ENCODE measurements around the gene KCTD18. TPM values are rescaled to one million over a fixed set of nuclear protein-coding genes. Genes with fewer than 3 reads are reported as not detected.

Gene KCTD18
- total RNA-seq, 1 donor from 2014 or later, result 18.5 TPM

DNA sequence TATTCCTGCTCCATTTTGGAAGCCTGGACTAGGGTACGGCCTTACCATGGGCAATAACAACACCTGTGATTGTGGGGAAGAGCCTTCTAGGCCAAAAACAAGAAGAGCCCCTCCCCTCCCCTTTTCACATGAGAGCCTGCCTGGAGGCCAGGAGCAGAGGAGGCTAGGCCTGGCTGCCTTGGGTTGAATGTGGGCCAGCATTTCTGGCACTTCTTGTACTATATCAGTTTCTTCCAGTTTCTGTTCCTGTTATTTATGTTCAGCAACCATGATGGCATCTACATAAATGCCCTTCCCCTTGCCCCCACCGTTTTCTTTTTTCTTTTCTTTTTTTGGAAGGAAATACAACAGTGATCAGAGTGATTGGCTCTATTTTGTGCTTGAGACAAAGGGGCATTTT lies 58.4 kb downstream of the KCTD18 start:
- no peak overlapping the region for H3K4me3 Mint-ChIP-seq
- TF ChIP-seq, protein P1, sequence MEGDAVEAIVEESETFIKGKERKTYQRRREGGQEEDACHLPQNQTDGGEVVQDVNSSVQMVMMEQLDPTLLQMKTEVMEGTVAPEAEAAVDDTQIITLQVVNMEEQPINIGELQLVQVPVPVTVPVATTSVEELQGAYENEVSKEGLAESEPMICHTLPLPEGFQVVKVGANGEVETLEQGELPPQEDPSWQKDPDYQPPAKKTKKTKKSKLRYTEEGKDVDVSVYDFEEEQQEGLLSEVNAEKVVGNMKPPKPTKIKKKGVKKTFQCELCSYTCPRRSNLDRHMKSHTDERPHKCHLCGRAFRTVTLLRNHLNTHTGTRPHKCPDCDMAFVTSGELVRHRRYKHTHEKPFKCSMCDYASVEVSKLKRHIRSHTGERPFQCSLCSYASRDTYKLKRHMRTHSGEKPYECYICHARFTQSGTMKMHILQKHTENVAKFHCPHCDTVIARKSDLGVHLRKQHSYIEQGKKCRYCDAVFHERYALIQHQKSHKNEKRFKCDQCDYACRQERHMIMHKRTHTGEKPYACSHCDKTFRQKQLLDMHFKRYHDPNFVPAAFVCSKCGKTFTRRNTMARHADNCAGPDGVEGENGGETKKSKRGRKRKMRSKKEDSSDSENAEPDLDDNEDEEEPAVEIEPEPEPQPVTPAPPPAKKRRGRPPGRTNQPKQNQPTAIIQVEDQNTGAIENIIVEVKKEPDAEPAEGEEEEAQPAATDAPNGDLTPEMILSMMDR (IDR thresholded peaks at IDR 0.05), result no peak

DNA sequence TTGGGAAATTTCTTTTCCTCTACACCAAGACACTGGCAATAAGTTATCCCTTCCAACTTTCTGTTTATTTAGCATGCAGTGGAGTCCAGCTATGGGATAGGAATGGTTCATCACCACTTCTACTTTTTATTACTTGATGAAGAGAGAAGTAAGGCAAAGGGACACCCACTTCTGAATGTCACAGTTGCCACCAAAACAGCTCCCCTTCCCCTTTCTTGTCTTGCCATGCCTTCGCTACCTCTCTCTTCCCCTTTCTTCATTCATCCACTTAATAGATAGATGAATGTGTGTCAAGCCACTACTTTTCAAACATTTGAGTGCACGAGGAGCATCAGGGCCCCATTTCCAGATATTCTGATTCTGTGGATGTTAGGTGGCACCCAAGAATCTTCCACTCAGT lies 59.6 kb downstream of the KCTD18 start:
- ChIA-PET CTCF (no interaction called here), POLR2A (no interaction called here)
- TF ChIP-seq, protein P1 (IDR thresholded peaks at IDR 0.05), result no peak
- Mint-ChIP-seq H3K36me3 (ENCODE audit: low read depth) (no peaks in the 10 kb centered on the region), H3K9me3 (no peaks in the 10 kb centered on the region), H3K27me3 (no peaks in the 10 kb centered on the region), H3K4me3 (no peak overlapping the region), H3K27ac (peak overlapping the region; percentile 27), H3K4me1 (peaks cover 46% of the 10 kb centered on the region)
- DNase-seq (no peak), ATAC-seq (ENCODE audit: low read depth) (no peak)
- intact Hi-C loops (cut with micrococcal nuclease), result loop anchor here (10.0 kb wide), 1 partner anchor 595 kb away; the partner anchor contains the start of gene FTCDNL1

More for the DNA sequence above, 58.4 kb downstream of the KCTD18 start:
- ChIA-PET POLR2A (no interaction called here), CTCF (no interaction called here)
- H3K27ac Mint-ChIP-seq, result peak overlapping the region; percentile 57
- peaks cover 59% of the 10 kb centered on the region for H3K4me1 Mint-ChIP-seq
- intact Hi-C loops (cut with micrococcal nuclease), result loop anchor here (10.0 kb wide), 1 partner anchor 597 kb away; the partner anchor contains the start of gene FTCDNL1
- ATAC-seq (ENCODE audit: low read depth), result peak; percentile 33
- no peaks in the 10 kb centered on the region for H3K9me3 Mint-ChIP-seq
- DNase-seq, result no peak
- no peaks in the 10 kb centered on the region for H3K27me3 Mint-ChIP-seq
- H3K36me3 Mint-ChIP-seq (ENCODE audit: low read depth), result no peaks in the 10 kb centered on the region

- Mint-ChIP-seq H3K4me3 (no peak overlapping the region), H3K9me3 (no peaks in the 10 kb centered on the region), H3K4me1 (peaks cover 36% of the 10 kb centered on the region), H3K27ac (no peak overlapping the region), H3K36me3 (ENCODE audit: low read depth) (no peaks in the 10 kb centered on the region), H3K27me3 (no peaks in the 10 kb centered on the region)
- DNase-seq (no peak), ATAC-seq (ENCODE audit: low read depth) (no peak)
- TF ChIP-seq, protein P1 (IDR thresholded peaks at IDR 0.05), result no peak
- ChIA-PET CTCF (interaction anchor here (1.1 kb wide), 1 partner anchor 61 kb away, joined by 3 read pairs; the partner anchor contains the start of gene KCTD18), POLR2A (no interaction called here)
- intact Hi-C loops (cut with micrococcal nuclease), result no loop called here
These were observed 60.7 kb downstream of the KCTD18 start for GRCh38 chr2:200449149-200449548.

DNA sequence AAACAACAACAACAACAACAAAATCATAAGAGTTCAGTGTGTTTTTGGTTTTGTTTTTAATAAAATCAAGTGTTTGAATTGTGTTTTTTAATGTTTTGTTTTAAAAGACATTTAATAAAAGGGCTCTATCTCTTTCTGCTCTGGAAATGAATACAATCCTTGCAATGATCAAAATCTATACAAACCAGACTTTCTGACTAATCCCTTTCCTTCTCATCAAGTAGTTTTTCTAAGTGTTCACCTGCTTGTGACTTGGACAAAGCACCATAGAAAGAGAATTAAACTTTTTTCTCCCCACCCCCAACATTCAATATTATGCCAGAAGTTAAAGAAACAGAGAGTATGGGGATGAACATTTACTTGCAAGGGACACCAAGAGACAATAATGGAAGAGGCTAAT lies 61.4 kb downstream of the KCTD18 start:
- H3K9me3 Mint-ChIP-seq, result no peaks in the 10 kb centered on the region
- H3K36me3 Mint-ChIP-seq (ENCODE audit: low read depth), result no peaks in the 10 kb centered on the region
- intact Hi-C loops (cut with micrococcal nuclease), result no loop called here
- TF ChIP-seq, protein P1 (IDR thresholded peaks at IDR 0.05), result no peak
- H3K27ac Mint-ChIP-seq, result no peak overlapping the region
- CTCF ChIA-PET, result interaction anchor here (1.1 kb wide), 1 partner anchor 61 kb away, joined by 3 read pairs; the partner anchor contains the start of gene KCTD18
- ATAC-seq (ENCODE audit: low read depth) (no peak), DNase-seq (no peak)
- no peaks in the 10 kb centered on the region for H3K27me3 Mint-ChIP-seq
- no peak overlapping the region for H3K4me3 Mint-ChIP-seq
- H3K4me1 Mint-ChIP-seq, result peaks cover 32% of the 10 kb centered on the region
- POLR2A ChIA-PET, result no interaction called here

- Mint-ChIP-seq H3K27ac (no peak overlapping the region), H3K36me3 (ENCODE audit: low read depth) (no peaks in the 10 kb centered on the region), H3K4me1 (peaks cover 32% of the 10 kb centered on the region), H3K27me3 (no peaks in the 10 kb centered on the region), H3K4me3 (no peak overlapping the region), H3K9me3 (no peaks in the 10 kb centered on the region)
- ChIA-PET POLR2A (no interaction called here), CTCF (no interaction called here)
- TF ChIP-seq, protein P1 (IDR thresholded peaks at IDR 0.05), result no peak
- DNase-seq (no peak), ATAC-seq (ENCODE audit: low read depth) (no peak)
- intact Hi-C loops (cut with micrococcal nuclease), result no loop called here
These were observed 62.6 kb downstream of the KCTD18 start for GRCh38 chr2:200447139-200447855.

Measured in activated B cell treated with CpG ODN at 0.5 μM for 24 hours (primary cell).